HepG2 (cell line): ENCODE data around the gene ANP32A. TPM values are rescaled to one million over a fixed set of nuclear protein-coding genes. Genes with fewer than 3 reads are reported as not detected.

Experiments
- BHLHE40 ChIP-seq: IDR thresholded peaks from 2 replicates; pipeline ENCODE4 v1.6.1; 2011; ENCODE audit warnings: low read length, improper control_type of control experiment
- BORCS8-MEF2B ChIP-seq: sonication (generic); formaldehyde crosslinking; IDR thresholded peaks from 2 replicates; pipeline ENCODE4 v1.8.0; 2022; ENCODE audit warnings: mild to moderate bottlenecking, missing genetic modification reagents
- CHD2 ChIP-seq: IDR thresholded peaks from 2 replicates; pipeline ENCODE4 v1.6.1; 2011; ENCODE audit warnings: low read depth, low read length, improper control_type of control experiment
- IRF9 ChIP-seq: sonication (generic); formaldehyde crosslinking; IDR thresholded peaks from 2 replicates; pipeline ENCODE4 v1.8.0; 2022; ENCODE audit warnings: missing genetic modification reagents, mild to moderate bottlenecking, borderline replicate concordance
- KDM2A ChIP-seq: sonication (generic); formaldehyde crosslinking; IDR thresholded peaks from 2 replicates; pipeline ENCODE4 v1.4.0; 2020; ENCODE audit warnings: low read depth, missing genetic modification reagents, borderline replicate concordance
- KDM5A ChIP-seq: fragments of 200-600 bp; sonication (generic); IDR thresholded peaks from 2 replicates; pipeline ENCODE4 v1.7.0; 2018; ENCODE audit warnings: antibody characterized with exemption, mild to moderate bottlenecking, low read length, borderline replicate concordance
- MAFK ChIP-seq, 2 experiments: IDR thresholded peaks in 1 of 2; conservative IDR thresholded peaks in 1 of 2; 2 replicates each; pipeline ENCODE4 v1.6.1; 2011; ENCODE audit warnings: improper control_type of control experiment in 2 of 2, low read length in 2 of 2
- MAX ChIP-seq: IDR thresholded peaks from 2 replicates; pipeline ENCODE4 v1.6.1; 2012; ENCODE audit warnings: inconsistent platforms
- PITX1 ChIP-seq: sonication (generic); formaldehyde crosslinking; IDR thresholded peaks from 2 replicates; pipeline ENCODE4 v1.5.1; 2020; ENCODE audit warnings: mild to moderate bottlenecking, missing genetic modification reagents
- SATB2 ChIP-seq: sonication (generic); formaldehyde crosslinking; IDR thresholded peaks from 2 replicates; pipeline ENCODE4 v1.5.0; 2020; ENCODE audit warnings: missing genetic modification reagents
- ZBTB10 ChIP-seq: sonication (generic); formaldehyde crosslinking; IDR thresholded peaks from 2 replicates; pipeline ENCODE4 v1.4.0; 2020; ENCODE audit warnings: missing genetic modification reagents, borderline replicate concordance
- ZNF264 ChIP-seq: sonication (generic); formaldehyde crosslinking; IDR thresholded peaks from 2 replicates; pipeline ENCODE4 v1.4.0; 2020; ENCODE audit warnings: missing genetic modification reagents
- ZNF446 ChIP-seq: sonication (generic); formaldehyde crosslinking; IDR thresholded peaks from 2 replicates; pipeline ENCODE4 v1.5.0; 2020; ENCODE audit warnings: mild to moderate bottlenecking, missing genetic modification reagents
- ZNF564 ChIP-seq: sonication (generic); formaldehyde crosslinking; IDR thresholded peaks from 2 replicates; pipeline ENCODE4 v1.8.1; 2023; ENCODE audit warnings: mild to moderate bottlenecking, missing genetic modification reagents
- ZNF710 ChIP-seq: sonication (generic); formaldehyde crosslinking; IDR thresholded peaks from 2 replicates; pipeline ENCODE4 v1.5.0; 2020; ENCODE audit warnings: mild to moderate bottlenecking, missing genetic modification reagents, borderline replicate concordance
- ZNF740 ChIP-seq: sonication (generic); formaldehyde crosslinking; IDR thresholded peaks from 2 replicates; pipeline ENCODE4 v1.4.0; 2020; ENCODE audit warnings: missing genetic modification reagents
- ZNF749 ChIP-seq: sonication (generic); formaldehyde crosslinking; IDR thresholded peaks from 2 replicates; pipeline ENCODE4 v1.8.0; 2022; ENCODE audit warnings: mild to moderate bottlenecking, missing genetic modification reagents, moderate library complexity, borderline replicate concordance
- ZNF841 ChIP-seq: sonication (generic); formaldehyde crosslinking; IDR thresholded peaks from 2 replicates; pipeline ENCODE4 v1.8.1; 2023; ENCODE audit warnings: missing genetic modification reagents, borderline replicate concordance
- polyA plus RNA-seq, 8 experiments: library from polyadenylated mRNA; depleted of rRNA in 3 of 8; stranded (reverse) in 7 of 8; unstranded in 1 of 8; fragments of >200 nt; fragmentation: Illumina TruSeq in 4 of 8; extraction: Trizol in 4 of 8; gene quantifications; 2 replicates each; pipeline versions ENCODE4 v1.2.1 to v1.2.3, GENCODE V29; 2011 to 2016; ENCODE audit warnings: low read depth in 4 of 8, missing spikeins in 1 of 8, mixed read lengths in 1 of 8; ENCODE audit not compliant: insufficient read depth in 1 of 8
- total RNA-seq, 5 experiments: library from RNA; depleted of rRNA; stranded (reverse); fragments of >200 nt; fragmentation: Illumina TruSeq; extraction: Trizol; gene quantifications; 2 replicates each; pipeline ENCODE4 v1.2.3, GENCODE V29; 2016; ENCODE audit warnings: low read depth in 1 of 5

The ANP32A gene
- total and polyA plus RNA-seq, 2 of the 13 experiments (the other 11 are each of a cell fraction or from before 2014, with no cell fraction given): 60.6 to 206 TPM

GRCh38 chr15:68820295-68821189 lies at the start of gene ANP32A (continued):
- TF ChIP-seq KDM5A (peak; percentile 43; the same call in 1 of the 2 replicates), SATB2 (no peak), ZNF841 (CRISPR knock-in tag) (no peak), ZNF740 (peak; percentile 86), ZNF710 (0 out of 2 replicates have a peak, but pooled peaks have one; percentile 28), ZBTB10 (peak; percentile 39; the same call in 1 of the 2 replicates), IRF9 (CRISPR knock-in tag) (0 out of 2 replicates have a peak, but pooled peaks have one; percentile 40), ZNF749 (CRISPR knock-in tag) (0 out of 2 replicates have a peak, but pooled peaks have one; percentile 13), BHLHE40 (0 out of 2 replicates have a peak, but pooled peaks have one; percentile 25), MAFK (conservative IDR thresholded peaks at IDR 0.05 in 1 of 2, IDR thresholded peaks at IDR 0.05 in 1 of 2; ENCODE audit: low read length in 2 of 2) (no peak), KDM2A (CRISPR knock-in tag) (peak; percentile 88), CHD2 (peak; percentile 74; the same call in 1 of the 2 replicates), ZNF564 (CRISPR knock-in tag) (0 out of 2 replicates have a peak, but pooled peaks have one; percentile 8), BORCS8-MEF2B (CRISPR knock-in tag) (no peak), MAX (peak; percentile 40; the same call in 1 of the 2 replicates), ZNF264 (0 out of 2 replicates have a peak, but pooled peaks have one; percentile 35), PITX1 (CRISPR knock-in tag) (0 out of 2 replicates have a peak, but pooled peaks have one; percentile 26), ZNF446 (CRISPR knock-in tag) (no peak)
